CD14-positive monocyte (primary cell): ENCODE measurements around the gene PIGL. TPM values are rescaled to one million over a fixed set of nuclear protein-coding genes. Genes with fewer than 3 reads are reported as not detected.

Source experiments
- DNase-seq, 3 donors: peaks; one replicate each; pipeline ENCODE4 v3.0.0-alpha.2; 2011 to 2022
- H2AFZ ChIP-seq: 2 replicates; pipeline ENCODE4 v1.6.0; 2012; ENCODE audit warnings: mild to moderate bottlenecking, low read depth, low read length, inconsistent platforms; ENCODE audit not compliant: insufficient read depth, poor library complexity, severe bottlenecking
- H3K27ac ChIP-seq, 2 donors: 1 replicate in 1 of 2; 2 replicates in 1 of 2; pipeline ENCODE4 v1.5.1; 2012 to 2013; ENCODE audit warnings: low read length in 2 of 2, control low read depth in 1 of 2, inconsistent platforms in 1 of 2, low read depth in 1 of 2, mild to moderate bottlenecking in 1 of 2
- H3K27me3 ChIP-seq, 2 donors: one replicate each; pipeline versions ENCODE4 v1.6.0 to v1.6.1; 2011 to 2013; ENCODE audit warnings: low read length in 2 of 2; ENCODE audit not compliant: control insufficient read depth in 2 of 2, insufficient read depth in 2 of 2
- H3K36me3 ChIP-seq, 2 donors: replicated peaks in 1 of 2; 1 replicate in 1 of 2; 2 replicates in 1 of 2; pipeline versions ENCODE4 v1.5.1 to v1.6.1; 2012 to 2013; ENCODE audit warnings: low read length in 2 of 2, control low read depth in 1 of 2, inconsistent platforms in 1 of 2, mild to moderate bottlenecking in 1 of 2; ENCODE audit not compliant: insufficient read depth in 2 of 2, control insufficient read depth in 1 of 2
- H3K4me1 ChIP-seq, 2 donors: 1 replicate in 1 of 2; 2 replicates in 1 of 2; pipeline versions ENCODE4 v1.5.1 to v1.6.1; 2012 to 2013; ENCODE audit warnings: low read length in 2 of 2, control low read depth in 1 of 2, inconsistent platforms in 1 of 2, mild to moderate bottlenecking in 1 of 2, moderate library complexity in 1 of 2; ENCODE audit not compliant: insufficient read depth in 2 of 2, control insufficient read depth in 1 of 2
- H3K4me2 ChIP-seq: replicated peaks from 2 replicates; pipeline ENCODE3; 2012; ENCODE audit warnings: low read length, moderate library complexity, mild to moderate bottlenecking; ENCODE audit not compliant: poor library complexity, severe bottlenecking; ENCODE audit errors: extremely low read depth
- H3K4me3 ChIP-seq, 3 experiments: fragments of 200-600 bp in 1 of 3; sonication (generic) in 1 of 3; replicated peaks in 1 of 3; 1 replicate in 2 of 3; 2 replicates in 1 of 3; pipeline ENCODE4 v1.5.1; 2011 to 2013; ENCODE audit warnings: low read length in 3 of 3, mild to moderate bottlenecking in 3 of 3, control low read depth in 2 of 3, low read depth in 2 of 3, inconsistent platforms in 1 of 3, moderate library complexity in 1 of 3
- H3K79me2 ChIP-seq: 2 replicates; pipeline ENCODE4 v1.6.0; 2012; ENCODE audit warnings: mild to moderate bottlenecking, control low read depth, inconsistent platforms, low read length, moderate library complexity; ENCODE audit not compliant: insufficient read depth
- H3K9ac ChIP-seq: 2 replicates; pipeline ENCODE4 v1.6.0; 2017; ENCODE audit warnings: low read length, mild to moderate bottlenecking; ENCODE audit not compliant: insufficient read depth, poor library complexity, severe bottlenecking
- H3K9me3 ChIP-seq, 2 donors: replicated peaks in 1 of 2; 1 replicate in 1 of 2; 2 replicates in 1 of 2; pipeline versions ENCODE4 v1.5.1 to v1.6.1; 2012 to 2013; ENCODE audit warnings: low read length in 2 of 2, control low read depth in 1 of 2; ENCODE audit not compliant: control insufficient read depth in 1 of 2, insufficient read depth in 1 of 2
- H4K20me1 ChIP-seq: 2 replicates; pipeline ENCODE4 v1.6.0; 2012; ENCODE audit warnings: mild to moderate bottlenecking, low read length, control low read depth, moderate library complexity; ENCODE audit not compliant: insufficient read depth
- H3K27ac Mint-ChIP-seq, 7 donors: one replicate each; pipeline ENCODE4 v1.8.0; 2020; ENCODE audit warnings: mild to moderate bottlenecking in 7 of 7, mixed read lengths in 7 of 7, moderate library complexity in 6 of 7, inconsistent platforms in 2 of 7
- H3K27me3 Mint-ChIP-seq, 3 donors: one replicate each; pipeline ENCODE4 v1.8.0; 2021 to 2022; ENCODE audit warnings: low read depth in 3 of 3, mild to moderate bottlenecking in 3 of 3, mixed read lengths in 3 of 3, moderate library complexity in 3 of 3, inconsistent platforms in 1 of 3
- H3K36me3 Mint-ChIP-seq, 2 donors: one replicate each; pipeline ENCODE4 v1.8.0; 2020; ENCODE audit warnings: mixed read lengths in 2 of 2, inconsistent platforms in 1 of 2, mild to moderate bottlenecking in 1 of 2
- H3K4me1 Mint-ChIP-seq: one replicate; pipeline ENCODE4 v1.8.0; 2020; ENCODE audit warnings: mild to moderate bottlenecking, mixed read lengths
- H3K4me3 Mint-ChIP-seq, 2 donors: one replicate each; pipeline ENCODE4 v1.8.0; 2020; ENCODE audit warnings: mild to moderate bottlenecking in 2 of 2, mixed read lengths in 2 of 2, moderate library complexity in 1 of 2
- H3K9me3 Mint-ChIP-seq, 7 donors: one replicate each; pipeline ENCODE4 v1.8.0; 2020 to 2022; ENCODE audit warnings: mixed read lengths in 7 of 7, mild to moderate bottlenecking in 6 of 7, moderate library complexity in 6 of 7, inconsistent platforms in 2 of 7
- CTCF ChIP-seq: fragments of 200-600 bp; IDR thresholded peaks from one replicate; pipeline ENCODE4 v1.8.0; 2022; ENCODE audit warnings: antibody characterized with exemption, mild to moderate bottlenecking
- WGBS: methylation state at CpG from one replicate; pipeline ENCODE4 v1.1.5; 2013; ENCODE audit warnings: missing lambda C conversion rate; ENCODE audit not compliant: insufficient coverage; 5-methylcytosine and 5-hydroxymethylcytosine counted together
- intact Hi-C, 2 donors: fragments of 100-400 bp; cut with micrococcal nuclease; formaldehyde crosslinking; loops; one replicate each; pipeline versions ENCODE4 v1.15.0 to v1.15.1; 2023
- polyA plus RNA-seq, 3 donors: library from polyadenylated mRNA; depleted of rRNA in 1 of 3; unstranded in 2 of 3; stranded (reverse) in 1 of 3; fragments of 300-500 nt in 2 of 3; fragments of >200 nt in 1 of 3; fragmentation: Illumina TruSeq in 2 of 3; gene quantifications; 1 replicate in 2 of 3; 2 replicates in 1 of 3; pipeline ENCODE4 v1.2.3, GENCODE V29; 2012 to 2021

The PIGL gene
- polyA plus RNA-seq, 3 donors: 3.6 to 44.2 (median 4.0) TPM

GRCh38 chr17:16302856-16303255 lies 85.8 kb downstream of the PIGL start:
- H4K20me1 ChIP-seq: no peaks in the 10 kb centered on the region
- no peak overlapping the region for H3K4me3 ChIP-seq
- no peaks in the 10 kb centered on the region for H3K9me3 ChIP-seq
- intact Hi-C loops: no loop called here
- H2AFZ ChIP-seq: no peak overlapping the region
- Mint-ChIP-seq H3K36me3 (peaks cover 15 to 20% of the 10 kb centered on the region in 2 donors), H3K4me1 (no peaks in the 10 kb centered on the region), H3K27ac (no peak overlapping the region), H3K27me3 (no peaks in the 10 kb centered on the region), H3K9me3 (peaks cover 0 to 3% (median 0%) of the 10 kb centered on the region in 7 donors), H3K4me3 (no peak overlapping the region)
- no peak overlapping the region for H3K9ac ChIP-seq
- DNase-seq: no peak
- 100% methylated on average over 1 of the region's 4 CpGs for WGBS
- no peak for TF ChIP-seq CTCF
- no peak overlapping the region for H3K4me2 ChIP-seq
- no peaks in the 10 kb centered on the region for H3K36me3 ChIP-seq
- H3K79me2 ChIP-seq: no peaks in the 10 kb centered on the region
- no peaks in the 10 kb centered on the region for H3K4me1 ChIP-seq
- H3K27me3 ChIP-seq: no peaks in the 10 kb centered on the region
- no peak overlapping the region for H3K27ac ChIP-seq

DNA sequence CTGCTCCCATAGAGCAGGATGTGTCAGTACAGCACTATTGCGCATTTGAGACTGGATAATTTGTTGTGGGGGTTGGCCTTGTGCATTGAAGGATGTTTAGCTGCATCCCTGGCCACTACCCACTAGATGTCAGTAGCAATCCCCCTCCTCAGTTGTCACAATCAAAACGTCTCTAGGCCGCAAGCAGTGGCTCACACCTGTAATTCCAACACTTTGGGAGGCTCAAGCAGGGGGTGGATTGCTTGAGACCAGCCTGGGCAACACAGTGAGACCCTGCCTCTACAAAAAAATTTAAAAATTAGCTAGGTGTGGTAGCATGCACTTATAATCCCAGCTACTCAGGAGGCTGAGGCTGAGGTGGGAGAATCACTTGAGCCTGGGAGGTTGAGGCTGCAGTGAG lies 87.8 kb downstream of the PIGL start:
- intact Hi-C loops: no loop called here
- no CpG with 5 or more reads among the region's 3 CpGs for WGBS
- Histone ChIP-seq H3K79me2 (no peaks in the 10 kb centered on the region), H3K9ac (no peak overlapping the region), H3K4me2 (no peak overlapping the region), H3K4me1 (no peaks in the 10 kb centered on the region), H4K20me1 (no peaks in the 10 kb centered on the region), H2AFZ (no peak overlapping the region), H3K9me3 (no peaks in the 10 kb centered on the region), H3K36me3 (no peaks in the 10 kb centered on the region), H3K27ac (no peak overlapping the region), H3K4me3 (no peak overlapping the region), H3K27me3 (no peaks in the 10 kb centered on the region)
- no peaks in the 10 kb centered on the region for H3K27me3 Mint-ChIP-seq
- H3K9me3 Mint-ChIP-seq: peaks cover 0 to 3% (median 0%) of the 10 kb centered on the region in 7 donors
- DNase-seq: no peak
- H3K36me3 Mint-ChIP-seq: peaks cover 14 to 24% of the 10 kb centered on the region in 2 donors
- peak; percentile 30 for TF ChIP-seq CTCF
- no peak overlapping the region for H3K4me3 Mint-ChIP-seq
- H3K4me1 Mint-ChIP-seq: no peaks in the 10 kb centered on the region
- H3K27ac Mint-ChIP-seq: peak overlapping the region in 1 of 7 donors; percentile 16
